Measurements from ENCODE around the gene ADAMTS9. TPM values are rescaled to one million over a fixed set of nuclear protein-coding genes. Genes with fewer than 3 reads are reported as not detected.

Gene ADAMTS9
- total RNA-seq (10 to 100 TPM; 13.5 to 13.8 TPM), polyA plus RNA-seq (1 to 10 TPM; 1.2 to 1.3 TPM)

GRCh38 chr3:64687781-64688604 lies at the start of gene ADAMTS9:
Gene ADAMTS9, minus strand, starts transcription at chr3:64688000. Its CDS starts 343 bp downstream, at chr3:64687657.
- H3K4me3 ChIP-seq (ENCODE audit: low read depth in 1 of 3, low read length in 3 of 3): peak within 1 kb of the TSS; percentile 52 to 74 (median 58)
- WGBS: 3% methylated on average over 60 of the region's 60 CpGs
- peaks cover 3 to 37% (median 27%) of the 10 kb centered on the region in 4 donors for H3K4me1 ChIP-seq (ENCODE audit: control insufficient read depth in 4 of 4, insufficient read depth in 4 of 4, low read length in 3 of 4)
- H3K27me3 ChIP-seq (ENCODE audit: control insufficient read depth in 4 of 4, insufficient read depth in 4 of 4, low read length in 3 of 4): peaks cover 0 to 3% (median 0%) of the 10 kb centered on the region in 4 donors
- TF ChIP-seq, protein P1, sequence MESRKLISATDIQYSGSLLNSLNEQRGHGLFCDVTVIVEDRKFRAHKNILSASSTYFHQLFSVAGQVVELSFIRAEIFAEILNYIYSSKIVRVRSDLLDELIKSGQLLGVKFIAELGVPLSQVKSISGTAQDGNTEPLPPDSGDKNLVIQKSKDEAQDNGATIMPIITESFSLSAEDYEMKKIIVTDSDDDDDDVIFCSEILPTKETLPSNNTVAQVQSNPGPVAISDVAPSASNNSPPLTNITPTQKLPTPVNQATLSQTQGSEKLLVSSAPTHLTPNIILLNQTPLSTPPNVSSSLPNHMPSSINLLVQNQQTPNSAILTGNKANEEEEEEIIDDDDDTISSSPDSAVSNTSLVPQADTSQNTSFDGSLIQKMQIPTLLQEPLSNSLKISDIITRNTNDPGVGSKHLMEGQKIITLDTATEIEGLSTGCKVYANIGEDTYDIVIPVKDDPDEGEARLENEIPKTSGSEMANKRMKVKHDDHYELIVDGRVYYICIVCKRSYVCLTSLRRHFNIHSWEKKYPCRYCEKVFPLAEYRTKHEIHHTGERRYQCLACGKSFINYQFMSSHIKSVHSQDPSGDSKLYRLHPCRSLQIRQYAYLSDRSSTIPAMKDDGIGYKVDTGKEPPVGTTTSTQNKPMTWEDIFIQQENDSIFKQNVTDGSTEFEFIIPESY (IDR thresholded peaks at IDR 0.05): no peak
- TF ChIP-seq FOXA2 (IDR thresholded peaks at IDR 0.05) (no peak), SP1 (IDR thresholded peaks at IDR 0.05) (no peak), YY1 (IDR thresholded peaks at IDR 0.05) (peak; percentile 28)
- H3K9me3 ChIP-seq (ENCODE audit: control insufficient read depth in 4 of 4, low read length in 3 of 4): no peaks in the 10 kb centered on the region
- DNase-seq (ENCODE audit: low spot score): peak; percentile 62
- peak within 1 kb of the TSS; percentile 52 to 54 for H3K9ac ChIP-seq (ENCODE audit: low read depth in 1 of 2, low read length in 2 of 2)
- peak within 1 kb of the TSS; percentile 87 to 90 for H3K27ac ChIP-seq (ENCODE audit: low read depth in 1 of 2, low read length in 2 of 2)
- H3K36me3 ChIP-seq (ENCODE audit: control insufficient read depth in 4 of 4, insufficient read depth in 3 of 4, low read depth in 1 of 4, low read length in 3 of 4): no peaks in the 10 kb centered on the region

DNA sequence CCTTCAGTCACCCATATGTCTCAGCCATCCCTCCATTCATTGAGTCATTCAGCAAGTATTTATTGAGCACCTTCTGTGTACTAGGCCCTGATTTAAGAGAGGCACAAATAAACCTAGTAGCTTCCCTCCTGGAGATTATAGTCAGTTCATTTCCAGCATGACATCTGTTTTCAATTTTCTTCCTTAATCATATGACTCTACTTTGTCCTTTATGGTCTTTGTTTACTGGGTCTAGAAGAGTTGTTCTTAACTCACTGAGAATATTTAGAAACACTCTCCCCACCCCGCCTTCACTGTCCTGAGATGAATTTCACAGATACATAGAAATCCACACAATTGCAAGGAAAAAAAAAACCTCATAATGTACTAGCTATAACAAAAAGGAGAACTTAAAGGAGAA lies 44.8 kb upstream of the ADAMTS9 start:
- no peaks in the 10 kb centered on the region for H3K4me1 ChIP-seq (ENCODE audit: control insufficient read depth in 4 of 4, insufficient read depth in 4 of 4, low read length in 3 of 4)
- no peak for DNase-seq (ENCODE audit: low spot score)
- TF ChIP-seq RXRA (IDR thresholded peaks at IDR 0.05) (no peak), YY1 (IDR thresholded peaks at IDR 0.05) (no peak), GABPA (IDR thresholded peaks at IDR 0.05 in 1 of 2, conservative IDR thresholded peaks at IDR 0.05 in 1 of 2) (no peak), FOXA1 (IDR thresholded peaks at IDR 0.05) (no peak), HNF4A (conservative IDR thresholded peaks at IDR 0.05) (no peak), NR2F2 (IDR thresholded peaks at IDR 0.05) (no peak), HNF4G (IDR thresholded peaks at IDR 0.05) (no peak), CTCF (IDR thresholded peaks at IDR 0.05; ENCODE audit: low read depth, low read length, missing input control) (no peak), JUND (IDR thresholded peaks at IDR 0.05) (no peak), ATF3 (IDR thresholded peaks at IDR 0.05) (no peak), TAF1 (conservative IDR thresholded peaks at IDR 0.05) (no peak), RAD21 (IDR thresholded peaks at IDR 0.05) (no peak), EGR1 (IDR thresholded peaks at IDR 0.05; ENCODE audit: low read depth in 2 of 2) (no peak), FOXA2 (IDR thresholded peaks at IDR 0.05) (no peak)
- TF ChIP-seq, protein P2, sequence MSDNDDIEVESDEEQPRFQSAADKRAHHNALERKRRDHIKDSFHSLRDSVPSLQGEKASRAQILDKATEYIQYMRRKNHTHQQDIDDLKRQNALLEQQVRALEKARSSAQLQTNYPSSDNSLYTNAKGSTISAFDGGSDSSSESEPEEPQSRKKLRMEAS (IDR thresholded peaks at IDR 0.05): no peak
- TF ChIP-seq, protein P1 (IDR thresholded peaks at IDR 0.05): no peak
- TF ChIP-seq, protein P3, sequence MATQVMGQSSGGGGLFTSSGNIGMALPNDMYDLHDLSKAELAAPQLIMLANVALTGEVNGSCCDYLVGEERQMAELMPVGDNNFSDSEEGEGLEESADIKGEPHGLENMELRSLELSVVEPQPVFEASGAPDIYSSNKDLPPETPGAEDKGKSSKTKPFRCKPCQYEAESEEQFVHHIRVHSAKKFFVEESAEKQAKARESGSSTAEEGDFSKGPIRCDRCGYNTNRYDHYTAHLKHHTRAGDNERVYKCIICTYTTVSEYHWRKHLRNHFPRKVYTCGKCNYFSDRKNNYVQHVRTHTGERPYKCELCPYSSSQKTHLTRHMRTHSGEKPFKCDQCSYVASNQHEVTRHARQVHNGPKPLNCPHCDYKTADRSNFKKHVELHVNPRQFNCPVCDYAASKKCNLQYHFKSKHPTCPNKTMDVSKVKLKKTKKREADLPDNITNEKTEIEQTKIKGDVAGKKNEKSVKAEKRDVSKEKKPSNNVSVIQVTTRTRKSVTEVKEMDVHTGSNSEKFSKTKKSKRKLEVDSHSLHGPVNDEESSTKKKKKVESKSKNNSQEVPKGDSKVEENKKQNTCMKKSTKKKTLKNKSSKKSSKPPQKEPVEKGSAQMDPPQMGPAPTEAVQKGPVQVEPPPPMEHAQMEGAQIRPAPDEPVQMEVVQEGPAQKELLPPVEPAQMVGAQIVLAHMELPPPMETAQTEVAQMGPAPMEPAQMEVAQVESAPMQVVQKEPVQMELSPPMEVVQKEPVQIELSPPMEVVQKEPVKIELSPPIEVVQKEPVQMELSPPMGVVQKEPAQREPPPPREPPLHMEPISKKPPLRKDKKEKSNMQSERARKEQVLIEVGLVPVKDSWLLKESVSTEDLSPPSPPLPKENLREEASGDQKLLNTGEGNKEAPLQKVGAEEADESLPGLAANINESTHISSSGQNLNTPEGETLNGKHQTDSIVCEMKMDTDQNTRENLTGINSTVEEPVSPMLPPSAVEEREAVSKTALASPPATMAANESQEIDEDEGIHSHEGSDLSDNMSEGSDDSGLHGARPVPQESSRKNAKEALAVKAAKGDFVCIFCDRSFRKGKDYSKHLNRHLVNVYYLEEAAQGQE (IDR thresholded peaks at IDR 0.05): no peak
- WGBS: 92% methylated on average over 1 of the region's 1 CpG
- H3K9ac ChIP-seq (ENCODE audit: low read depth in 1 of 2, low read length in 2 of 2): no peak overlapping the region
- H3K27ac ChIP-seq (ENCODE audit: low read depth in 1 of 2, low read length in 2 of 2): no peak overlapping the region
- H3K4me3 ChIP-seq (ENCODE audit: low read depth in 1 of 3, low read length in 3 of 3): no peak overlapping the region
- H3K36me3 ChIP-seq (ENCODE audit: control insufficient read depth in 4 of 4, insufficient read depth in 3 of 4, low read depth in 1 of 4, low read length in 3 of 4): no peaks in the 10 kb centered on the region
- H3K9me3 ChIP-seq (ENCODE audit: control insufficient read depth in 4 of 4, low read length in 3 of 4): no peaks in the 10 kb centered on the region
- H3K27me3 ChIP-seq (ENCODE audit: control insufficient read depth in 4 of 4, insufficient read depth in 4 of 4, low read length in 3 of 4): no peaks in the 10 kb centered on the region

All from liver (tissue), 9 donors.